MCF 10A (cell line): ENCODE results near the gene CKM. TPM values are rescaled to one million over a fixed set of nuclear protein-coding genes. Genes with fewer than 3 reads are reported as not detected.

Experiments used
- BruUV-seq: library from RNA; stranded (reverse); fragments of 400-500 nt; replicated peaks from 2 replicates; lab custom pipeline; 2021; lab: Mats Ljungman, UMichigan
- CTCF ChIA-PET: fragments of 300-600 bp; sonication (Branson Sonifier 250); formaldehyde crosslinking; extraction: SDS; loops from one replicate; lab custom pipeline; 2021; ENCODE audit warnings: antibody characterized with exemption, inconsistent platforms; lab: Yijun Ruan, JAX
- POLR2A ChIA-PET: fragments of 300-600, 350-650 bp; sonication (Branson Sonifier 250); formaldehyde crosslinking; extraction: SDS; loops from one replicate; lab custom pipeline; 2020; ENCODE audit warnings: antibody characterized with exemption, inconsistent platforms; lab: Yijun Ruan, JAX
- DNase-seq: peaks from one replicate; pipeline ENCODE4 v3.0.0-alpha.2; 2018; ENCODE audit not compliant: unreplicated experiment
- H3K27ac Mint-ChIP-seq: one replicate; pipeline ENCODE4 v1.8.0; 2022; ENCODE audit warnings: mild to moderate bottlenecking, low read depth, mixed read lengths; ENCODE audit not compliant: unreplicated experiment
- H3K27me3 Mint-ChIP-seq: one replicate; pipeline ENCODE4 v1.8.0; 2022; ENCODE audit warnings: mixed read lengths; ENCODE audit not compliant: insufficient read depth, unreplicated experiment
- H3K36me3 Mint-ChIP-seq: one replicate; pipeline ENCODE4 v1.8.0; 2022; ENCODE audit warnings: mild to moderate bottlenecking, moderate library complexity, mixed read lengths; ENCODE audit not compliant: insufficient read depth, unreplicated experiment
- H3K4me1 Mint-ChIP-seq: one replicate; pipeline ENCODE4 v1.8.0; 2022; ENCODE audit warnings: mixed read lengths; ENCODE audit not compliant: insufficient read depth, unreplicated experiment
- H3K4me3 Mint-ChIP-seq: one replicate; pipeline ENCODE4 v1.8.0; 2022; ENCODE audit warnings: mild to moderate bottlenecking, moderate library complexity, mixed read lengths; ENCODE audit not compliant: unreplicated experiment
- H3K9me3 Mint-ChIP-seq: one replicate; pipeline ENCODE4 v1.8.0; 2022; ENCODE audit warnings: mixed read lengths; ENCODE audit not compliant: unreplicated experiment
- intact Hi-C: fragments of 100-400 bp; cut with micrococcal nuclease; formaldehyde crosslinking; loops from 2 replicates; pipeline ENCODE4 v1.14.1; 2022
- total RNA-seq: library from RNA; stranded (reverse); gene quantifications from 2 replicates; pipeline ENCODE4 v1.2.3, GENCODE V29; 2022
- TF ChIP-seq, protein P1 (sequence below): fragments of 200-600 bp; IDR thresholded peaks from one replicate; pipeline ENCODE4 v1.8.0; 2022; ENCODE audit warnings: antibody characterized with exemption, mild to moderate bottlenecking; ENCODE audit not compliant: unreplicated experiment

CKM gene
- total RNA-seq, 1 experiment from 2014 or later, result not detected

DNA sequence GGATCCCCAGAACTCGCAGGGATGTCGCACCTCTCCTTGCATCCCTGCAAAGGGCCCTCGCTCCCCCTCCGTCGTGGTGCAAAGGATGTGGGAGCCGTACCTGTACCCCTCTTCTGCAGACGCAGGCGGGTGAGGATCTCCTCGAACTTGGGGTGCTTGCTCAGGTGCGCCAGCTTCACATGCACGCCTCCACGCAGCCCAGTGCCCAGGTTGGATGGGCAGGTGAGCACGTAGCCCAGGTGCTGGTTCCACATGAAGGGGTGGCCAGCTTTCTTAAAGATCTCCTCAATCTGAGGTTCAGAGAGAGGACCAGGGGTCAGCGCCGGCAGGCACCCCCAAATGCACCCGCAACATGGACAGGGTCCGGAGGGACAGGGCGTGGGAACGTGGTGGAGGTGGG, 15.3 kb downstream of the CKM start:
- no peaks in the 10 kb centered on the region for H3K27me3 Mint-ChIP-seq
- ChIA-PET POLR2A (interaction anchor here (0.6 to 0.7 kb wide), 2 partner anchors 41 to 1002 kb away, joined by 3 read pairs; no protein-coding TSS in a partner anchor), CTCF (no interaction called here)
- intact Hi-C loops, result no loop called here
- peaks cover 12% of the 10 kb centered on the region for H3K4me1 Mint-ChIP-seq
- H3K4me3 Mint-ChIP-seq, result no peak overlapping the region
- peaks cover 9% of the 10 kb centered on the region for H3K36me3 Mint-ChIP-seq
- BruUV-seq, result no TSS peak
- no peak overlapping the region for H3K27ac Mint-ChIP-seq
- DNase-seq, result no peak
- TF ChIP-seq, protein P1, sequence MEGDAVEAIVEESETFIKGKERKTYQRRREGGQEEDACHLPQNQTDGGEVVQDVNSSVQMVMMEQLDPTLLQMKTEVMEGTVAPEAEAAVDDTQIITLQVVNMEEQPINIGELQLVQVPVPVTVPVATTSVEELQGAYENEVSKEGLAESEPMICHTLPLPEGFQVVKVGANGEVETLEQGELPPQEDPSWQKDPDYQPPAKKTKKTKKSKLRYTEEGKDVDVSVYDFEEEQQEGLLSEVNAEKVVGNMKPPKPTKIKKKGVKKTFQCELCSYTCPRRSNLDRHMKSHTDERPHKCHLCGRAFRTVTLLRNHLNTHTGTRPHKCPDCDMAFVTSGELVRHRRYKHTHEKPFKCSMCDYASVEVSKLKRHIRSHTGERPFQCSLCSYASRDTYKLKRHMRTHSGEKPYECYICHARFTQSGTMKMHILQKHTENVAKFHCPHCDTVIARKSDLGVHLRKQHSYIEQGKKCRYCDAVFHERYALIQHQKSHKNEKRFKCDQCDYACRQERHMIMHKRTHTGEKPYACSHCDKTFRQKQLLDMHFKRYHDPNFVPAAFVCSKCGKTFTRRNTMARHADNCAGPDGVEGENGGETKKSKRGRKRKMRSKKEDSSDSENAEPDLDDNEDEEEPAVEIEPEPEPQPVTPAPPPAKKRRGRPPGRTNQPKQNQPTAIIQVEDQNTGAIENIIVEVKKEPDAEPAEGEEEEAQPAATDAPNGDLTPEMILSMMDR, result no peak
- H3K9me3 Mint-ChIP-seq, result no peaks in the 10 kb centered on the region

DNA sequence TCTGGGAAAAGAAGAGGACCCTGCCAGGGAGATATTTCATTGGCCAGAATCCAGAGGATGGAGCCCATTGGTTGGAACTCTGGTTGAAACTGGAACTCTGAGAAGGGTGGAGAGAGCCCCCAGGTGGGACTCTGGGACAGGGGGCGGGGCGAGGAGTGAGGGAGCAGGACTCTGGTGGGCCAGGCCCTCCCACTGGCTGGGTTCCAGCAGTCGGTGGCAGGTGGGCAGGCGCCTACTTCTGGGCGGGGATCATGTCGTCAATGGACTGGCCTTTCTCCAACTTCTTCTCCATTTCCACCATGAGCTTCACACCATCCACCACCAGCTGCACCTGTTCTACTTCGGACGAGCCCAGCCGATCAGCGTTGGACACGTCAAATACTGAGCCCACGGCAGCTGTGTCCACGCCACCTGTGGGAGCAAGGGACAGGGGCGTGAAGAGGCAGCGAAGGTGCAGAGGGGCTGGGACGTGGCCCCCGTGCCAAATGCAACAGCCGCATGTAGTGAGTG, 16.1 kb downstream of the CKM start:
- Mint-ChIP-seq H3K27me3 (no peaks in the 10 kb centered on the region), H3K9me3 (no peaks in the 10 kb centered on the region), H3K27ac (no peak overlapping the region), H3K4me3 (no peak overlapping the region), H3K4me1 (peaks cover 12% of the 10 kb centered on the region), H3K36me3 (peaks cover 9% of the 10 kb centered on the region)
- no peak for DNase-seq
- ChIA-PET CTCF (no interaction called here), POLR2A (interaction anchor here (0.6 kb wide), 1 partner anchor 41 kb away, joined by 3 read pairs; no protein-coding TSS in a partner anchor)
- BruUV-seq, result no TSS peak
- TF ChIP-seq, protein P1, result no peak
- intact Hi-C loops, result no loop called here

DNA sequence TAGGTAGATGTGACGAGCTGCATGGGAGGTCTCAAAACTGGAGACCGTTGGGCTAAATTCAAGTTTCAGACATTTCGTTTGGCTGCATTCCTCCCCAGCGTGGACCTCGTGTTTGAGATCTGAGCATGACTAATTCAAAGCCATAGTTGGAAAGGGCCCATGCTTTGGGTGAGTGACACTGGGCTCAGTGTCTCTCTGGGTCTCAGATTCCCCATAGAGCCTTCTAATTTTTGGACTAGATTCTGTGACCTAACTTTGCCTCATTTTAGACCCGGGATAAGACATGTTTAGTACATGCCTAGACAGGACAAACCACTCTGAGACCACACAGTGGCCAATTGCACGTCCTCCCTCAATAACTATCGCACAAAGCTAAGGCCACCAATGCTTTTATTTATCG, 16.6 kb downstream of the CKM start:
- H3K4me1 Mint-ChIP-seq, result peaks cover 12% of the 10 kb centered on the region
- no peak for DNase-seq
- H3K36me3 Mint-ChIP-seq, result peaks cover 9% of the 10 kb centered on the region
- no peak overlapping the region for H3K27ac Mint-ChIP-seq
- ChIA-PET CTCF (no interaction called here), POLR2A (interaction anchor here (0.9 to 1.2 kb wide), 2 partner anchors 13 to 32 kb away, joined by 3 to 4 read pairs; no protein-coding TSS in a partner anchor)
- H3K9me3 Mint-ChIP-seq, result no peaks in the 10 kb centered on the region
- TF ChIP-seq, protein P1, result no peak
- no peaks in the 10 kb centered on the region for H3K27me3 Mint-ChIP-seq
- no peak overlapping the region for H3K4me3 Mint-ChIP-seq
- BruUV-seq, result no TSS peak
- intact Hi-C loops, result no loop called here

DNA sequence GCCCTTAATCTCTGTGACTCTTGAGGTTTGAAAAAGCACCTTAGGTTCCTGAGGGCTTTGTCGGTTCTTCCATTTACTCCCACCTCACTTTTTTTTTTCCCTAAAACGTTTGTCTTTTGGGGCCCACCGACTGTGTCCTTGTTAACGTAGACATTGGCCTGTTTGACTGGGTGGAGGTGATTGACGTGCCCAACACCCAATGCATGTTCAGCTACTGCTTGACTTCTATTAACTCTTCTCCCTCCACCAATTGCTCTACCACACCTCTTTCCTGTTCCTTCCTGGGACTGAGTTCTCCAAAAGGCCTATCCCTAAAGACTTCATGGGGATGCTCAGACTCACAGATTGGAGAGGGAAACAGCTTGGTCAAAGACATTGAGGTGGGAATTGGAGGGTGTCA, 17.3 kb downstream of the CKM start:
- ChIA-PET POLR2A (interaction anchor here (0.9 to 1.2 kb wide), 2 partner anchors 13 to 32 kb away, joined by 3 to 4 read pairs; no protein-coding TSS in a partner anchor), CTCF (no interaction called here)
- intact Hi-C loops, result no loop called here
- BruUV-seq, result no TSS peak
- H3K4me1 Mint-ChIP-seq, result peaks cover 12% of the 10 kb centered on the region
- TF ChIP-seq, protein P1, result no peak
- peaks cover 12% of the 10 kb centered on the region for H3K36me3 Mint-ChIP-seq
- H3K9me3 Mint-ChIP-seq, result no peaks in the 10 kb centered on the region
- no peak for DNase-seq
- no peak overlapping the region for H3K27ac Mint-ChIP-seq
- H3K4me3 Mint-ChIP-seq, result no peak overlapping the region
- H3K27me3 Mint-ChIP-seq, result no peaks in the 10 kb centered on the region
